Suppressor macrophage treated with lipopolysaccharide for 1 hour (primary cell): ENCODE measurements around the gene DAO.

Experiments
- DNase-seq, 3 donors: peaks; one replicate each; pipeline ENCODE4 v3.0.0-alpha.2; 2020 to 2022

DAO gene

DNA sequence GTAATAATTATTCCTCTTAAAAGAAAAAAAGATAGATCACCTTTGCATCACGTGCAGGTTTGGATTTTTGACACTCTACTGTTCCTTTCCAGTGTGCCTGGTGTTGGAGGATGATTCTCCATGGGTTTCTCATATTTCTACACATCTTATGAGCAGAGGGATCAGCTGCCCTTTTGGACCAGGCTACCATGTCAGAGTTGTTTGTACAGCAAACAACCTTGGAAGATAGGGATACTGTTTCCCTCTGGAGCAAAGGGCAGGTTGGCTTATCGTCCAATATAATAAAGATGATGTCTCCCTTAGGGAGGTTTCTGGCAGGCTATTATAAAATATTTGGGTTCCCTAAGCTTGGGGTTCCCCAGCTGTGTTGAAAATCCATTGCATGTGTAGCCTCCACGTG, 42.1 kb downstream of the DAO start:
- DNase-seq: no peak

DNA sequence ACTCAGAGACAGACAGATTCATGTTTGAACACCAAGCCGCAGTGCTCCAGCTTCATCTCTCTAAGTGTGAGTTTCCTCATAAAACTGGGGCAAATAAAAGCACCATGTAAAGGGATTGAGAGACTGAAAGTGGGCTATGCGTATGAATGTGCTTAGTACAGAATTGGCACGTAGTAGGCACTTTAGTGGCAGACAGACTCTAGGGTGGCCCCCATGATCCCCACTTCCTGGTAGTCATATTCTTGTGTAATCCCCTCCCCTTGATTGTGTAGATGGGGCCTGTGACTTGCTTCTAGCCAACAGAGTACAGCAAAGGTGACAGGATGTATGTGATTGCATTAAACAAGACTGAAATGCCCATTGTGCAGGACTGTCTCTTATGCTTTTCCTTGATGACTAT, 43.0 kb downstream of the DAO start:
- DNase-seq: no peak

DNA sequence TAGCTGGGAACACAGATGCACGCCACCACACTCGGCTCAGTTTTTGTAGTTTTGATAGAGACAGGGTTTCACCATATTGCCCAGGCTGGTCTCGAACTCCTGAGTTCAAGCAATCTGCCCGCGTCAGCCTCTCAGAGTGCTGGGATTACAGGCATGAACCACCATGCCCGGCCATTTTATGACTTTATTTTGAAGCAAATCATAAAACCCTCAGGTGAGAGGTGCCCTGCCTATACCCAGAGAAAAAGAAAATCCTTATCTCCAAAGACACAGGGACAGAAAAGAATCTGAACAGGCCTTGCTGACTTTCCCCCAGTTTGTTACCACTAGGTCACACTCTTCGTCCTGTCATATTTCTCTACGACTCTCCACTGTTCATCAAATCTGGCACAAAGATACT, 48.8 kb downstream of the DAO start:
- no peak for DNase-seq

DNA sequence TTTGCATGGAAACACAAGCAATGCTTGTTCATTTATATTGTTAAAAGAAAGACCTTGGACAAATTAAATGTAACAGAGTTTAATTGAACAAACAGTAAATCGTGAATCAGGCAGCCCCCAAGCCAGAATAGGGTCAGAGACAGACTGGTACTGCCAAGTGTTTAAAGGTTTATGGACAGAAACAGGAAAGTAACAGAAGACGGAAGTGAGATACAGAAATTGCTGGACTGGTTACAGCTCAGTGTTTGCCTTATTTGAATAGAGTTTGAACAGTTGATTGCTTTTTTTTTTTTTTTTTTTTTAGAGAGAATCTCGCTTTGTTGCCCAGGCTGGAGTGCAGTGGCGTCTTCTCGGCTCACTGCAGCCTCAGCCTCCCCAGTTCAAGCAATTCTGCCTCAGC, 50.3 kb downstream of the DAO start:
- peak in 1 of 3 donors; percentile 32 for DNase-seq

DNA sequence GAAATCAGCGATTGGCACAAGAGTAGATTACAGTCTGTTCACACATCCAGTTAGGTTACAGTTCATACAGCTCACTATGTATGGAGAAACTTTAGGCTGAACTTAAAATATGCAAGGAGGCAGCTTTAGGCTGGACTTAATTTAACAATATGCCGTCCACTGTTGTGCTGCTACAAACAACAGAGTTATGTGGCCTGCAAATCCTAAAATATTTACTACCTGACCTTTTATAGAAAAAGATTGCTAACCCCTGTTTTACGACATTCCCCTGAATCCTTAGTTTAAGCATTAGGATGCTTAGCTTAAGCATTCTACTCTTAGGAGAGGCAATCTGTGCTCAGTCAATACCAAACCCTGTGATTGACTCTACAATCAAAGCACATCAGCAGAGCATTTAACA, 50.9 kb downstream of the DAO start:
- no peak for DNase-seq

DNA sequence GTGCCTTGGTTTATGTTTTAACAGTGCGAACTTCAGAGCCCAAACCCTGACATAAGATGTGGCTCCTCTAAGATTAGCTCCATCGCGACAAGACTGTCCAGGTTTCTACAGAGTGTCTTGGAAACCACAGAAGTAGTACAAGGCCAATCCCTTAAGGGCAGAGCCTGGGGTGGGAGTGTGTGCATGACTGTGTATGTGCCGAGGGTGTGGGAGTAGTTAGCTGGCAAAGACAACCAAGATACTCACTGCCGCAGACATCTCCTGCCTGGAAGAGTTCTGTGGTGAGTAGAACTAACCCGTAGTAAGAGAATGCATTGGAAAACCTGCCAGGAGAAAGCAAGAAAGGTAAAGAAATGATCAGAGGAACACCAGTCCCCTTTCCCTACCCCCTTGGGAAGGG, 54.1 kb downstream of the DAO start:
- DNase-seq: no peak

DNA sequence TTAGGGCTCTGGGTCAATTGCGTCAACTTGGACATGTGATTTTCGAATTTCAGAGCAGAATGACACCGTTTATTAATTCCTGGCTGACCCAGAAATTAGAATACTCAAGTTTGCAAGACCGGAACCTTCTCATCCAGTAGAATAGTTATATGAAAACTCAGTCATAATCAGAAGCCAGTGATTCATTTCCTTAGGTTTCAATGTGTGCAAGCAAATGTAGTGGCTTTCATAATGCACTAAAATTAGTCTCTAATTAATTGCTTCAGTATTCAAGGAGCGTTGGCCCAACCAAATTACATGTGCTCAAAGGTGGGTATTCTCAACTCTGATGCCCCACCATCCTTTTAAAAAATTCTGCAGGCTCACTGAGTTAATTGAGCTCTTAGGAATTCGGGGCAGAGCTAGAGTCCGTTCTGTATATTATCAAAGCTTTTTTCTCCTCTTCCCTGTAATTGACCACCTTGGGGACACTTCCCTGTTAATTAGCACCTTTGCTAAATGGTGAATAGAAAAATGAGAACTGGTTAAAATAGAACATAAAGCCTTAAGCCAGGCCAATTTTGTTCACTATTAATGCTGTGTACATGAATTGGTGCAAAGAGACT, 55.4 kb downstream of the DAO start:
- no peak for DNase-seq

DNA sequence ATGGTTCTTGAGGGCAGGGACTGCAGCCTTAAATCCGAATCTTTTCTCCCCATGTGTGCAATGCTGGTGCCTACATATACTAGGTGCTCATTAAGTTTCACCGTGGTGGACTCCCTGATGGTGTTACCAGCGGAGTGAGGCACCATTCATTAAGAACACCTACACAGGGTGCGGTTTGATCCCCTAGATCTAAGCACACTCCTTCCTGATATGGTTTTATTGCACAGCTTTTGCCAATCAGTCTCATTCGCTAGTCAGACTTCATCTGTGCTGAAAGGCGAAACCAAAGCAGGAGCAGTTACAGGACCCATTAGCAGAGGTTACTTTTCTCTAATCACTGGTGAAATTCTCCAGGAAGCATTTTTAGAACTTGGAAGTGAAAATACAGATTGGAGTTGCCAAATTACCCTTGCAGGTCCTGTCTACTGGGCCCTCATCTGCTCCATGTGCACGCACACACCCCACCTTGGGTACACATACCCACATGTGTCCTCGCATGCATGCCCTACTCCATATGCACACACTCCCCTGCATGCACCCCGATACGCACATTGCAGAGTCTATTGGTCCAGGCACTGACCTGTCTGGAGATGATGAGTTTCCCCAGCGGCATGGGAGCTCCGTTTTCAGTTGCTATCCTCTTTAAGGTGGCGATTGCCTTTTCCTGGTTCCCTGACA, 58.5 kb downstream of the DAO start:
- no peak for DNase-seq

DNA sequence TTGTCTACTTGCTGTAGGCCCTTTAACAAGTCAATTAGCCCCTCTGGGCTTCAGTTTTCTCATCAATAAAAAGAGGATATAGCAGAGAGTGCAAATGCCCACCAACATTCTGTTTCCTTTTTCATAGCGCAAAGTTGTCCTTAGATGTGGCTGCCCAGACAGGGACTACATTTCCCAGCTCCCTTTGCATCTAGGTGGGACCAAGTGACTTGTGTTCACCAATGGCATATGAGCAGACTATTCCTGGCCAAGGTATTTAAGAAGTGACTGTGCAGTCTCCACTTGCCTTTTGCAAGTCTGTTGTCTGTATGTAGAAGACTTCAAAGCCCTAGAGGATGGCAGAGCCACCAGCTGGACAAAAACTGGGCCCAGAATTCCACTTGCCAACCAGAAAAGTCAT, 59.7 kb downstream of the DAO start:
- peak; percentile 53 to 62 (median 58) for DNase-seq

DNA sequence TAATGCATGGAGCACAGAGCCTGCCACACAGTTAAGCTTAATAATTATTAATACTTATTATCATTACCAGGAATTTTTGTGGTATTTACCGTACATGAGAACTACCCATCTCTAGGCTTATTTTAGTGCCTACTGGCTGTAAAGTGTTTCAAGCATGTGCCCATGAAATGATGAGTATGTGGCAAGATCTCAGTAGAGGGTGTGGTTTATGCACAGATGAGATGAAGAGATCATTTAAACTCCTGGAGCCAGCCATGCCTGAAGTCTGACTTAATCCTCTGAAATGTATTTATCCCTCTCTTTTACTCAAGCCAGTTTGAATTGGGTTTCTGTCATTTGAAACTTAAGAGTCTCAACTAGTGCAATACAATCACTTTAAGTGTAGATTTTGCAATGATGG, 60.2 kb downstream of the DAO start:
- no peak for DNase-seq

DNA sequence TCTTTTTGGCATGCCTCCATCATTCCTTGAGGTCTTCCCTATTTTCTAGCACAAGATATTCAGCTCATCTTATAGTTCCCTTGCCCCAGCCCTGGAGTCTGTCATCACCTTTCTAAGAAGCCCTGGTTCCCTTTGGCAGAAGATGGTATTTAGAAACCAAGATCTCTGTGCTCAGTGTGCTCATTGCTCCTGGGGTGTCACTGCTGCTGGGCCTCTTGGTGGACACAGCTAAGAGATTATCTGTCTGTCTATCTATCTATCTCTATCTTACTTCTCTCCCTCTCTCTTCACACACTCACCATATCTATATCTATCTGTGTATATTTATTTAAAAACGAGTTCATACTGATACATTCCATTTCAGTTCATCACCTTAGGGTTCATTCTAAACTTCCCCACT, 67.2 kb downstream of the DAO start:
- no peak for DNase-seq

DNA sequence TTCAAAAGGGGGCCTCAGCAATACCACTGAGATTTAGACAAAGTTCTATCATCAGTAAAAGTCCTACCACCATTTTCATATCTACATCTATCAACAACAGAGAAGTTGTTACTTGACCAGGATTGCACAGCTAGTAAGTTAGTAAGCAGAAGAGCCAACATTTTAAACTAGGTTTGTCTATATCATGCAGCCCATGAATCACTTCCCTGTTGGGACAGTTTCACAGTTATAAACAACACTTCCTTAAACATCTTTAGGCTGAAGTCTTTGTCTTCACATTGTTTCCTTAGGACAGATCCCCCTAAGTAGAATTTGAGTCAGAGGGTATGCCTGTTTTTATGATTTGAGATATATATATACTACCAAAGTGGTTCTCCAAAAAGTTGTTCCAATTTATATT, 68.5 kb downstream of the DAO start:
- DNase-seq: peak; percentile 50 to 82 (median 81)

DNA sequence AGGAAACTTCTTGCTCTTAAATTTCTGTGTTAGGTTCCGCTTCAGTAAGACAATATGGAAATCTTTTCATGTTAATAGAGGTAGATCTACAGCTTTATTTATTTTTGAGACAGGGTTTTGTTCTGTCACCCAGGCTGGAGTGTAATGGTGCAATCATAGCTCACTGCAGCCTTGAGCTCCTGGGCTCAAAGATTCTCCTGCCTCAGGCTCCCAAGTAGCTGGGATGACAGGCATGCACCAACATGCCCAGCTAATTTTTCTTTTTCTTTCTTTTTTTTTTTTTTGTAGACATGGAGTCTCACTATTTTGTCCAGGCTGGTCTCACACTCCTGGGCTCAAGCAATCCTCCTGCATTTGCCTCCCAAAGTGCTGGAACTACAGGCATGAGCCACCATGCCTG, 70.1 kb downstream of the DAO start:
- no peak for DNase-seq
